ENCODE results near the gene DLG2. TPM values are rescaled to one million over a fixed set of nuclear protein-coding genes. Genes with fewer than 3 reads are reported as not detected.

Gene DLG2
- total and polyA plus RNA-seq, 3 experiments from 2014 or later = 0.81 to 1.5 (median 1.3) TPM

DNA sequence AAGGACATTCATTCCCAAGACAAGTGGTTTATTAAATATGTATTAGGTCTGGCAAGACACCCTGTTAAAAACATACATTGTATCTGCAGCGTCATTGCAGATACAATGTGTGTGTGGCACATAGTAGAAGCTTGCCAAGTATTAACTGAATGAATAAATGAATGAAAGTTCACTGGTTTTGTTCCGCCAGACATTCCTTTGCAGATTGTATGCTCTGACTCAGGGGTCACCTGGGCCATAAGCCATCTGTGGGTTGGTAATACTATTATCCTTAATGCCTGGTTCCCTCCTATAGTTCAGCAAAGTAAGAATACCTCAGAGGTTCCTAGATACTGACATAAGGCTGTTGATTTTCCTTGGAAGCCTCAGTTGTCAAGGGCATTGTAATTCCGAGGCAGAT, 1963.7 kb downstream of the DLG2 start:
- DNase-seq = no peak
- CTCF ChIA-PET = no interaction called here
- POLR2A ChIA-PET = no interaction called here
- Mint-ChIP-seq H3K4me3 (no peak overlapping the region), H3K9me3 (peaks cover 0 to 8% (median 3%) of the 10 kb centered on the region in 5 donors), H3K27me3 (peaks cover 0 to 2% of the 10 kb centered on the region in 2 donors), H3K36me3 (no peaks in the 10 kb centered on the region), H3K4me1 (no peaks in the 10 kb centered on the region), H3K27ac (no peak overlapping the region)
- Histone ChIP-seq H3K4me1 (ENCODE audit: insufficient read depth, low read length) (no peaks in the 10 kb centered on the region), H3K27ac (ENCODE audit: low read depth, low read length) (no peak overlapping the region), H3K27me3 (ENCODE audit: insufficient read depth, low read length, poor library complexity, severe bottlenecking) (no peaks in the 10 kb centered on the region), H3K4me3 (ENCODE audit: low read length) (no peak overlapping the region), H3K9me3 (ENCODE audit: low read length) (no peaks in the 10 kb centered on the region), H3K36me3 (ENCODE audit: insufficient read depth, low read length) (no peaks in the 10 kb centered on the region)

DNA sequence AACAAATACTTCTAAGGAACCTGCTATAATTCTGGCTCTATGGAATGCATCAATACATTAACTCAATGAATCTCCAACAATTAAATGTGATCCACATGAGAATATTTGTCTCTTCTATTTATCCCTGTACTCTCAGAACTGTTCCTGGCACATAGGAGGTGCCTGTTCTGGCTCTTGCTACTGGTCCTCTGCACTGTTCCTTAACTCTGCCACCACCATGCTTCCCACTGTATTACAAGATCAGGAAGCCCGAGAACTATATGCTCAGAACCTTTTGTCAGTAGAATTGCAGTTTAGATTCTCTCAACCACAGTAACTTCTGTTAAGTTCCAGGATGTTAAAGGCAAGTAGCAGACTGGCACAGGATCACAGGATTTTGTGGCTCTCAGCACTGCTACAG, 1964.7 kb downstream of the DLG2 start:
- no peaks in the 10 kb centered on the region for H3K36me3 ChIP-seq (ENCODE audit: insufficient read depth, low read length)
- Mint-ChIP-seq H3K27me3 (peaks cover 0 to 2% of the 10 kb centered on the region in 2 donors), H3K9me3 (peaks cover 0 to 8% (median 3%) of the 10 kb centered on the region in 5 donors), H3K27ac (no peak overlapping the region), H3K4me3 (no peak overlapping the region), H3K4me1 (no peaks in the 10 kb centered on the region), H3K36me3 (no peaks in the 10 kb centered on the region)
- DNase-seq = no peak
- ChIA-PET CTCF (interaction anchor here (1.2 kb wide), 1 partner anchor 18 kb away, joined by 3 read pairs; no protein-coding TSS in a partner anchor), POLR2A (no interaction called here)
- H3K27me3 ChIP-seq (ENCODE audit: insufficient read depth, low read length, poor library complexity, severe bottlenecking) = no peaks in the 10 kb centered on the region
- no peak overlapping the region for H3K4me3 ChIP-seq (ENCODE audit: low read length)
- H3K27ac ChIP-seq (ENCODE audit: low read depth, low read length) = no peak overlapping the region
- H3K4me1 ChIP-seq (ENCODE audit: insufficient read depth, low read length) = no peaks in the 10 kb centered on the region
- no peaks in the 10 kb centered on the region for H3K9me3 ChIP-seq (ENCODE audit: low read length)

DNA sequence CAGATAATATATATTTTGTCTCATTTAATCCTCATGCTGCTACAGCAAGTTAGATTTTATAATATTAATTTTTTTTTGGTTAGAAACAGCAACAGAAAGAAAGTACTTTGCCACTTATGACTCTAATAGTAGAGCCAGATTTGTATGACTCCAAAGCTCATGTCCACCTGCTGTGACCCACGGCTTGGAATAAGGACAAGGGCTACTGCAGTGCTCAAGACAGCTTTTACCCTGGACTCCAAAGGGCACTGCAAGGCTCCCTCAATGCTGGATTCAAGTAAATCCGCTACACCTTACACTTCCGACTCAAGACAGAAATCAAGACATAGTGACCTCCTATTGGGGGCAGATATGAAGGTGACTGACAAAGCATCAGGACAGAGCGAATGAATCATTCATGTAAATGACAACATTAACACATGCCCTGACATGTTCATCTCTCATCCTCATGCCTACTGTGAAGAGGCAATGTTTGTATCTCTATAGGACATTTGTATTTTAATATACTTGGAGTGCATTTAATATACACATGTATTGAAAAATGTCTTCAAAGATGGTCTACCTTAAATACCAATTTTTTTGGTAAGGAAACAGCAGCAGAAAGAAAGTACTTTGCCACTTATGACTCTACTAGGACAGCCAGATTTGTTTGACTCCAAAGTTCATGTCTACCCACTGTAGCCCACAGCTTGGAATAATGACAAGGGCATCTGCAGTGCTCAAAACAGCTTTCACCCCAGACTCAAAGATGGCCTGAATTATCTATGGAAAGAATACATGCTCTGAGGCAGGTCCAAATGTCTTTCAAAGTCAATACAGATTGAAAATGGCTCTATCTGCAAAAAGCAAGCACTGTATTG, 1965.4 kb downstream of the DLG2 start:
- CTCF ChIA-PET = interaction anchor here (1.2 kb wide), 1 partner anchor 17 kb away, joined by 3 read pairs; no protein-coding TSS in a partner anchor

DNA sequence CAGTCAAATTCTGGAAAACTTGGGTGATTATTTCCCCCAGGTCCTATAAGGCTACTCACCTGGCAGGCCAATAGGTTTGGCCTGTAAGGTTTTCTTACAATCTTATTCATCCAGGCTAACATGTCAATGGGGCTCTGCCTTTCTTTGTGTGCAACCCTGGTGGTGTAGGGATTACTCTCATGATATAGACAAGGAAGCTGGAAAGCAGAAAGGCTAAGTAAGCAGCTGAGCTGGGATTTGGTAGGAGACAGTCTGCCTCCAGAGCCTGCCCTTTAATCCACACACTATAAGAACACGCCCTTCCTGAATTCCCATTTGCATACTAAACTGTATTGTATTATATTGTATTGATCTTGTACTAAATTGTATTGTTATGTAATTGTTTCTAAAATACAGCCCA, 1967.7 kb downstream of the DLG2 start:
- Mint-ChIP-seq H3K27me3 (no peaks in the 10 kb centered on the region), H3K27ac (no peak overlapping the region), H3K4me3 (no peak overlapping the region), H3K4me1 (no peaks in the 10 kb centered on the region), H3K36me3 (no peaks in the 10 kb centered on the region), H3K9me3 (peaks cover 0 to 8% (median 0%) of the 10 kb centered on the region in 5 donors)
- Histone ChIP-seq H3K4me3 (ENCODE audit: low read length) (no peak overlapping the region), H3K27ac (ENCODE audit: low read depth, low read length) (no peak overlapping the region), H3K4me1 (ENCODE audit: insufficient read depth, low read length) (no peaks in the 10 kb centered on the region), H3K27me3 (ENCODE audit: insufficient read depth, low read length, poor library complexity, severe bottlenecking) (no peaks in the 10 kb centered on the region), H3K9me3 (ENCODE audit: low read length) (no peaks in the 10 kb centered on the region), H3K36me3 (ENCODE audit: insufficient read depth, low read length) (no peaks in the 10 kb centered on the region)
- ChIA-PET CTCF (no interaction called here), POLR2A (no interaction called here)
- DNase-seq = no peak

More for the DNA sequence above, 1965.4 kb downstream of the DLG2 start:
- Mint-ChIP-seq H3K4me1 (no peaks in the 10 kb centered on the region), H3K27me3 (peaks cover 0 to 2% of the 10 kb centered on the region in 2 donors), H3K4me3 (no peak overlapping the region), H3K9me3 (peaks cover 0 to 8% (median 3%) of the 10 kb centered on the region in 5 donors), H3K36me3 (no peaks in the 10 kb centered on the region), H3K27ac (no peak overlapping the region)
- Histone ChIP-seq H3K27me3 (ENCODE audit: insufficient read depth, low read length, poor library complexity, severe bottlenecking) (no peaks in the 10 kb centered on the region), H3K4me1 (ENCODE audit: insufficient read depth, low read length) (no peaks in the 10 kb centered on the region), H3K36me3 (ENCODE audit: insufficient read depth, low read length) (no peaks in the 10 kb centered on the region), H3K9me3 (ENCODE audit: low read length) (no peaks in the 10 kb centered on the region), H3K27ac (ENCODE audit: low read depth, low read length) (no peak overlapping the region), H3K4me3 (ENCODE audit: low read length) (no peak overlapping the region)
- DNase-seq = no peak
- POLR2A ChIA-PET = no interaction called here

DNA sequence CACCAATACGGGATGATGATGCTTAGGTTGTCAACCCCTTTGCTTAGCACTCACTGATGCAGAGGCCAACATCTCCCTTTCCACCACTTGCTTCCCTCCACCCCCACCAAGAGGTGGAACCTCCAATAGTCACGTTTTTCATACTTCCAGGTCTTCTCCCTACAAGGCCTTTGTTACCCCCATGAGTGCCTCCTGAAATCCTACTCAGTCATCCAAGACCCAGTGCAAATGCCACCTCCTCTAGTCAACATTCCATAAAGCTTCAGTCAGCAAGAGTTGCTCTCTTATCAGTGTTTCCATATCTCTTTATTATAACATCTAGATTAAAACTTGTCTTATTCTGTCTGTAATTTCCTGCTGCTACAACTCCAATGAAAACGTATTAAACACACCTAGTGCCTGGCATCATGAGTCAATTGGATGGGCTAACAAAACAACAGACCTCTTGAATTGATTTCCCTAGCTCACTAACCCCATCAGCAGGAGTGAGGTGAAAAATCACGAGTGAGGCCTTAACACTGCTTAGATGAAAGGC, 1970.3 kb downstream of the DLG2 start:
- Mint-ChIP-seq H3K27ac (no peak overlapping the region), H3K4me1 (no peaks in the 10 kb centered on the region), H3K36me3 (no peaks in the 10 kb centered on the region), H3K27me3 (no peaks in the 10 kb centered on the region), H3K4me3 (no peak overlapping the region), H3K9me3 (peaks cover 0 to 8% (median 0%) of the 10 kb centered on the region in 5 donors)
- Histone ChIP-seq H3K27me3 (ENCODE audit: insufficient read depth, low read length, poor library complexity, severe bottlenecking) (no peaks in the 10 kb centered on the region), H3K9me3 (ENCODE audit: low read length) (no peaks in the 10 kb centered on the region), H3K4me3 (ENCODE audit: low read length) (no peak overlapping the region), H3K27ac (ENCODE audit: low read depth, low read length) (no peak overlapping the region), H3K36me3 (ENCODE audit: insufficient read depth, low read length) (no peaks in the 10 kb centered on the region), H3K4me1 (ENCODE audit: insufficient read depth, low read length) (no peaks in the 10 kb centered on the region)
- DNase-seq = no peak
- POLR2A ChIA-PET = no interaction called here
- CTCF ChIA-PET = interaction anchor here (0.7 kb wide), 1 partner anchor 17 kb away, joined by 4 read pairs; no protein-coding TSS in a partner anchor

DNA sequence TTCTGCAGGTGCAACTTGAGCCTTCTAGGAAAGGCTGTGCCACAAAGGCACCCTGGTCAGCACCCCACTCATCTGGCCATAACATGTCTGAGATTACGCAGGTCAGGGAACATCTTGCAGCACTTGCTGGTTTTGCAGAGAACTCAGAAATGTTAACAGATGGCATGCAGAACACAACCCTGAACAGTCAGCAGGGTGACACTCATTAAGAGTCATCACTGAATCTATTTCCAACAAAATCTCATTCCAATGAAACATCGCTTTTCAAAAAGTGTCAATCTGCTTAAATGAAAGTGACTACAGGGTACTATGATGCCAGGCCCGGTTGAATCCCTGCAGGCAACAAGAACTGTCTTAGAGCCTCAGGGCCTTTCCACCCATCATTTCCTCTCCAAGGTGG, 1971.2 kb downstream of the DLG2 start:
- Histone ChIP-seq H3K4me1 (ENCODE audit: insufficient read depth, low read length) (no peaks in the 10 kb centered on the region), H3K9me3 (ENCODE audit: low read length) (no peaks in the 10 kb centered on the region), H3K36me3 (ENCODE audit: insufficient read depth, low read length) (no peaks in the 10 kb centered on the region), H3K27ac (ENCODE audit: low read depth, low read length) (no peak overlapping the region), H3K4me3 (ENCODE audit: low read length) (no peak overlapping the region), H3K27me3 (ENCODE audit: insufficient read depth, low read length, poor library complexity, severe bottlenecking) (no peaks in the 10 kb centered on the region)
- no peaks in the 10 kb centered on the region for H3K4me1 Mint-ChIP-seq
- no peak overlapping the region for H3K4me3 Mint-ChIP-seq
- H3K9me3 Mint-ChIP-seq = peaks cover 0 to 8% (median 0%) of the 10 kb centered on the region in 5 donors
- no peaks in the 10 kb centered on the region for H3K36me3 Mint-ChIP-seq
- POLR2A ChIA-PET = no interaction called here
- no peaks in the 10 kb centered on the region for H3K27me3 Mint-ChIP-seq
- no peak overlapping the region for H3K27ac Mint-ChIP-seq
- DNase-seq = no peak
- CTCF ChIA-PET = no interaction called here

DNA sequence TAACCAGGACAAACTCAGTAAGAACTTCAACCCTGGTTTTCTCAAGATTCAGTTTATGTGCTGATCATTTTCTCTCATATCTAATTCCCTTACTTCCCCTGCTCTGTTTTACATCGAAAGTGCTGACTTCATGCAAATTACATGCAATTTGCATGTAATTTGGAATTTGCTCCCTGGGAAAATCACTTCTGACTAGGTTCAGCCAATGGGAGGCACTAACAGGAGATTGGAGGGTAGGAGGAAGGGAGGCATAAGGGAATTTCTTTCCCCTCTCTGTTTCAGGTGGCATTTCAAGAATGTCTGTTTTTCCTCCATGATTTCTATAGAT, 1977.7 kb downstream of the DLG2 start:
- no peak overlapping the region for H3K27ac Mint-ChIP-seq
- H3K27me3 Mint-ChIP-seq = peaks cover 0 to 3% of the 10 kb centered on the region in 2 donors
- Histone ChIP-seq H3K4me3 (ENCODE audit: low read length) (no peak overlapping the region), H3K27ac (ENCODE audit: low read depth, low read length) (no peak overlapping the region), H3K27me3 (ENCODE audit: insufficient read depth, low read length, poor library complexity, severe bottlenecking) (no peaks in the 10 kb centered on the region), H3K4me1 (ENCODE audit: insufficient read depth, low read length) (no peaks in the 10 kb centered on the region), H3K36me3 (ENCODE audit: insufficient read depth, low read length) (no peaks in the 10 kb centered on the region), H3K9me3 (ENCODE audit: low read length) (no peaks in the 10 kb centered on the region)
- ChIA-PET CTCF (no interaction called here), POLR2A (no interaction called here)
- no peaks in the 10 kb centered on the region for H3K9me3 Mint-ChIP-seq
- no peaks in the 10 kb centered on the region for H3K36me3 Mint-ChIP-seq
- DNase-seq = no peak
- no peak overlapping the region for H3K4me3 Mint-ChIP-seq
- no peaks in the 10 kb centered on the region for H3K4me1 Mint-ChIP-seq

DNA sequence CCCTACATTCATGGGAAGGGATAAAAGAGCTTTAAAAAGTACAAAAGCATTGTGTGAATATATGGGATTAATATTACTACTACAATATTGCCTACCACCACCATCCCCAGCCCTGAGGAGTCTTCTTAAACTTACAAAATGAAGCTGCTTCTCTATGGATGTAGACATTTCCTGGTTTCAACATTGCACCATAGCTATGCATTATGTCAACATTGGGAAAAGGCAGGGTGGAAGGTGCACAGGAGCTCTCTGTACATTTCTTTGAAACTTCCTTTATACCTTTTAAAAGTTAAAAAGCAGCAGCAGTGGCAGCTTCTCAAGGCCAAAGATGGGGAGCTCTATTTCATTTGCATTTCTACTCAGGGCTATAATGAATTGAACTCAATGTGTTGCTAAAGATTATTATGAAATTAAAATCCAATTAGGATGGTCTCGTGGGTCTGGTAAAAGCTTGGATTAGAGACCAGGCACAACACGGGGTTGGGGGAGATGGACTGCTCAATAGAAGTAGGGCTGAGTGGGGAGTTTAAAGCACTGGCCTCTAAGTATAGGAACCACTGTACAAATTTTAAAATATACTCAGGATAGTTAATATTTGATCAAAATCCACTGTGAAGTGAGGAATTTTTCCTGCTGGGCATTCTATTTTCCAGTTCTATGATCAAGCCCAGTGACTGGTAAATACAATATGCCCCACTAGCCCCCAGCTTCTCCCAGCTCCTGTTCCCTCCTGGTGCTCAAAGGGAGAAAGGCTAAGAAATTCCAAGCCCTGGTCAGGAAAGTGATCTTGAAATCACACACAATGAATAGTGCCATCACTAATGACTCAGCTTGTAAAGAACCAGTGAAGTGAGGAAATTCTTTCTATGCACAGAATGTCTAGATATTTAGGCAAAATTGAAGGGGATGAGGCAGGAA, 1978.3 kb downstream of the DLG2 start:
- Histone ChIP-seq H3K4me1 (ENCODE audit: insufficient read depth, low read length) (no peaks in the 10 kb centered on the region), H3K4me3 (ENCODE audit: low read length) (no peak overlapping the region), H3K27ac (ENCODE audit: low read depth, low read length) (no peak overlapping the region), H3K9me3 (ENCODE audit: low read length) (no peaks in the 10 kb centered on the region), H3K27me3 (ENCODE audit: insufficient read depth, low read length, poor library complexity, severe bottlenecking) (no peaks in the 10 kb centered on the region), H3K36me3 (ENCODE audit: insufficient read depth, low read length) (no peaks in the 10 kb centered on the region)
- DNase-seq = no peak
- CTCF ChIA-PET = no interaction called here
- Mint-ChIP-seq H3K4me3 (no peak overlapping the region), H3K9me3 (no peaks in the 10 kb centered on the region), H3K36me3 (no peaks in the 10 kb centered on the region), H3K27ac (no peak overlapping the region), H3K4me1 (no peaks in the 10 kb centered on the region), H3K27me3 (peaks cover 0 to 3% of the 10 kb centered on the region in 2 donors)
- POLR2A ChIA-PET = no interaction called here
